Gastrocnemius medialis (tissue), 4 donors: Measurements from ENCODE around the gene RBKS.

Experiments
- CTCF ChIP-seq, 5 experiments: fragments of 450-650 bp in 3 of 5; fragments of 200-600 bp in 2 of 5; sonication (generic) in 2 of 5; IDR thresholded peaks in 4 of 5; conservative IDR thresholded peaks in 1 of 5; 1 replicate in 4 of 5; 2 replicates in 1 of 5; pipeline ENCODE4 v1.5.1; 2016 to 2019; ENCODE audit warnings: antibody characterized with exemption in 5 of 5, mild to moderate bottlenecking in 3 of 5, moderate library complexity in 3 of 5
- POLR2A ChIP-seq, 2 donors: fragments of 450-650 bp; IDR thresholded peaks; one replicate each; pipeline ENCODE4 v1.6.1; 2017; ENCODE audit warnings: antibody characterized with exemption in 2 of 2, mild to moderate bottlenecking in 2 of 2, moderate library complexity in 2 of 2

- TF ChIP-seq POLR2A (IDR thresholded peaks at IDR 0.05) (no peak), CTCF (IDR thresholded peaks at IDR 0.05 in 4 of 5, conservative IDR thresholded peaks at IDR 0.05 in 1 of 5) (no peak)
Observed at GRCh38 chr2:27829791-27830190, 60.4 kb downstream of the RBKS start.
